HEK293 (cell line): ENCODE data around the gene COPE.

Experiments used
- CTCF ChIA-PET: fragments of 350-600 bp; formaldehyde crosslinking; extraction: SDS; loops from one replicate; lab custom pipeline; 2021; ENCODE audit warnings: antibody characterized with exemption; lab: Yijun Ruan, JAX
- POLR2A ChIA-PET: fragments of 300-600 bp; formaldehyde crosslinking; extraction: SDS; loops from one replicate; lab custom pipeline; 2020; ENCODE audit warnings: antibody characterized with exemption, inconsistent platforms; lab: Yijun Ruan, JAX
- H3K27ac ChIP-seq: fragments of 200-500 bp; sonication (Bioruptor generic); 2 replicates; pipeline ENCODE4 v1.5.1; 2014; ENCODE audit warnings: low read depth, low read length, control low read depth, inconsistent platforms; ENCODE audit errors: extremely low read depth
- H3K36me3 ChIP-seq, 2 experiments: fragments of 200-500 bp in 1 of 2; sonication (Bioruptor generic) in 1 of 2; 1 replicate in 1 of 2; 2 replicates in 1 of 2; pipeline ENCODE4 v1.5.1; 2014 to 2017; ENCODE audit warnings: inconsistent platforms in 2 of 2, low read length in 2 of 2; ENCODE audit not compliant: control insufficient read depth in 2 of 2, insufficient read depth in 1 of 2
- H3K4me1 ChIP-seq: fragments of 200-500 bp; sonication (Bioruptor generic); 2 replicates; pipeline ENCODE4 v1.5.1; 2014; ENCODE audit warnings: mild to moderate bottlenecking, low read length, inconsistent platforms; ENCODE audit not compliant: control insufficient read depth, insufficient read depth
- H3K4me3 ChIP-seq: 2 replicates; pipeline ENCODE4 v1.5.1; 2011; ENCODE audit warnings: low read depth, mild to moderate bottlenecking, control low read depth, low read length, moderate library complexity
- H3K9me3 ChIP-seq: fragments of 200-500 bp; sonication (Bioruptor generic); 2 replicates; pipeline ENCODE4 v1.5.1; 2014; ENCODE audit warnings: low read depth, low read length, inconsistent platforms; ENCODE audit not compliant: control insufficient read depth, insufficient read depth
- INSM2 ChIP-seq: fragments of 450-650 bp; formaldehyde crosslinking; IDR thresholded peaks from 2 replicates; pipeline ENCODE4 v1.5.1; 2016; ENCODE audit warnings: missing biosample characterization, missing genetic modification characterization
- KLF10 ChIP-seq: fragments of 450-650 bp; IDR thresholded peaks from 2 replicates; pipeline ENCODE4 v1.5.1; 2018; ENCODE audit warnings: missing biosample characterization, mild to moderate bottlenecking, missing genetic modification characterization
- PATZ1 ChIP-seq: fragments of 450-650 bp; formaldehyde crosslinking; IDR thresholded peaks from 2 replicates; pipeline ENCODE4 v1.5.1; 2016; ENCODE audit warnings: missing biosample characterization, missing genetic modification characterization
- SETDB1 ChIP-seq: IDR thresholded peaks from one replicate; pipeline ENCODE4 v1.6.1; 2017; ENCODE audit warnings: mild to moderate bottlenecking, low read length, moderate library complexity, mixed read lengths; ENCODE audit not compliant: insufficient read length
- ZBTB20 ChIP-seq: fragments of 450-650 bp; formaldehyde crosslinking; IDR thresholded peaks from 2 replicates; pipeline ENCODE4 v1.5.1; 2016; ENCODE audit warnings: missing biosample characterization, missing genetic modification characterization
- ZFHX2 ChIP-seq: fragments of 450-650 bp; formaldehyde crosslinking; conservative IDR thresholded peaks from 2 replicates; pipeline ENCODE4 v1.5.1; 2016; ENCODE audit warnings: missing biosample characterization, missing genetic modification characterization
- ZNF140 ChIP-seq: fragments of 450-650 bp; formaldehyde crosslinking; IDR thresholded peaks from 2 replicates; pipeline ENCODE4 v1.5.1; 2016; ENCODE audit warnings: missing biosample characterization, missing genetic modification characterization
- ZNF202 ChIP-seq: fragments of 450-650 bp; formaldehyde crosslinking; IDR thresholded peaks from 2 replicates; pipeline ENCODE4 v1.5.1; 2016; ENCODE audit warnings: missing biosample characterization, missing genetic modification characterization, borderline replicate concordance
- ZNF280D ChIP-seq: fragments of 450-650 bp; formaldehyde crosslinking; IDR thresholded peaks from 2 replicates; pipeline ENCODE4 v1.5.1; 2016; ENCODE audit warnings: missing biosample characterization, missing genetic modification characterization
- ZNF362 ChIP-seq: fragments of 450-650 bp; formaldehyde crosslinking; IDR thresholded peaks from 2 replicates; pipeline ENCODE4 v1.5.1; 2016; ENCODE audit warnings: missing biosample characterization, missing genetic modification characterization
- ZNF548 ChIP-seq: fragments of 450-650 bp; formaldehyde crosslinking; IDR thresholded peaks from 2 replicates; pipeline ENCODE4 v1.5.1; 2016; ENCODE audit warnings: missing biosample characterization, missing genetic modification characterization
- ZNF561 ChIP-seq: fragments of 450-650 bp; IDR thresholded peaks from 2 replicates; pipeline ENCODE4 v1.5.1; 2018; ENCODE audit warnings: missing biosample characterization, missing genetic modification characterization, borderline replicate concordance
- ZNF623 ChIP-seq: fragments of 450-650 bp; formaldehyde crosslinking; IDR thresholded peaks from 2 replicates; pipeline ENCODE4 v1.5.1; 2016; ENCODE audit warnings: missing biosample characterization, missing genetic modification characterization
- ZNF76 ChIP-seq: fragments of 450-650 bp; formaldehyde crosslinking; IDR thresholded peaks from 2 replicates; pipeline ENCODE4; 2016; ENCODE audit warnings: low read depth, missing biosample characterization, missing genetic modification characterization, borderline replicate concordance
- ZNF776 ChIP-seq: fragments of 450-650 bp; formaldehyde crosslinking; IDR thresholded peaks from 2 replicates; pipeline ENCODE4 v1.5.0; 2017; ENCODE audit warnings: missing biosample characterization, missing genetic modification characterization, borderline replicate concordance
- TF ChIP-seq, protein P1 (sequence below): fragments of 450-650 bp; formaldehyde crosslinking; IDR thresholded peaks from 2 replicates; pipeline ENCODE4 v1.5.1; 2016; ENCODE audit warnings: missing biosample characterization, missing genetic modification characterization
- TF ChIP-seq, protein P2 (sequence below): fragments of 450-650 bp; formaldehyde crosslinking; IDR thresholded peaks from 2 replicates; pipeline ENCODE4 v1.5.1; 2017; ENCODE audit warnings: missing biosample characterization, missing genetic modification characterization
- TF ChIP-seq, protein P3 (sequence below): fragments of 450-650 bp; formaldehyde crosslinking; IDR thresholded peaks from 2 replicates; pipeline ENCODE4 v1.5.1; 2016; ENCODE audit warnings: missing biosample characterization, missing genetic modification characterization
- TF ChIP-seq, protein P4 (sequence below): fragments of 450-650 bp; formaldehyde crosslinking; IDR thresholded peaks from 2 replicates; pipeline ENCODE4 v1.5.1; 2016; ENCODE audit warnings: missing biosample characterization, missing genetic modification characterization

Gene COPE

DNA sequence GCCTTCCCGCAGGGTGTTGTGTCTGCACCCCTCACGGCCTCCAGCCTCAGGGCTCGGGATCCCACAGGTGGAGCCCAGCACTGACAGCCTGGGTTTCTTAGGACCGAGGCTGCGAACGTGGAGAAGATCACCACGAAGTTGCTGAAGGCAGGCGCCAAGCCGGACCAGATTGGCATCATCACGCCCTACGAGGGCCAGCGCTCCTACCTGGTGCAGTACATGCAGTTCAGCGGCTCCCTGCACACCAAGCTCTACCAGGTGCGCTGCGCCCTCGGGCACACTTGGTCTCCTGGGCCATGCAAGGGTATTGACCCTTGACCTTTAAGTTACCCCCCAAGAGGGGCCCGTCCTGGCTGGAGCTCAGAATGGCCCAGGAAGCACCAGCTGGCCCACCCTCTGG lies 58.5 kb downstream of the COPE start (continued):
- TF ChIP-seq, protein P1, sequence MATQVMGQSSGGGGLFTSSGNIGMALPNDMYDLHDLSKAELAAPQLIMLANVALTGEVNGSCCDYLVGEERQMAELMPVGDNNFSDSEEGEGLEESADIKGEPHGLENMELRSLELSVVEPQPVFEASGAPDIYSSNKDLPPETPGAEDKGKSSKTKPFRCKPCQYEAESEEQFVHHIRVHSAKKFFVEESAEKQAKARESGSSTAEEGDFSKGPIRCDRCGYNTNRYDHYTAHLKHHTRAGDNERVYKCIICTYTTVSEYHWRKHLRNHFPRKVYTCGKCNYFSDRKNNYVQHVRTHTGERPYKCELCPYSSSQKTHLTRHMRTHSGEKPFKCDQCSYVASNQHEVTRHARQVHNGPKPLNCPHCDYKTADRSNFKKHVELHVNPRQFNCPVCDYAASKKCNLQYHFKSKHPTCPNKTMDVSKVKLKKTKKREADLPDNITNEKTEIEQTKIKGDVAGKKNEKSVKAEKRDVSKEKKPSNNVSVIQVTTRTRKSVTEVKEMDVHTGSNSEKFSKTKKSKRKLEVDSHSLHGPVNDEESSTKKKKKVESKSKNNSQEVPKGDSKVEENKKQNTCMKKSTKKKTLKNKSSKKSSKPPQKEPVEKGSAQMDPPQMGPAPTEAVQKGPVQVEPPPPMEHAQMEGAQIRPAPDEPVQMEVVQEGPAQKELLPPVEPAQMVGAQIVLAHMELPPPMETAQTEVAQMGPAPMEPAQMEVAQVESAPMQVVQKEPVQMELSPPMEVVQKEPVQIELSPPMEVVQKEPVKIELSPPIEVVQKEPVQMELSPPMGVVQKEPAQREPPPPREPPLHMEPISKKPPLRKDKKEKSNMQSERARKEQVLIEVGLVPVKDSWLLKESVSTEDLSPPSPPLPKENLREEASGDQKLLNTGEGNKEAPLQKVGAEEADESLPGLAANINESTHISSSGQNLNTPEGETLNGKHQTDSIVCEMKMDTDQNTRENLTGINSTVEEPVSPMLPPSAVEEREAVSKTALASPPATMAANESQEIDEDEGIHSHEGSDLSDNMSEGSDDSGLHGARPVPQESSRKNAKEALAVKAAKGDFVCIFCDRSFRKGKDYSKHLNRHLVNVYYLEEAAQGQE (tag by site-specific recombination) = no peak
- no peak for TF ChIP-seq ZNF280D (tag by site-specific recombination)
- TF ChIP-seq ZBTB20 = no peak
- TF ChIP-seq ZNF140 = no peak
- TF ChIP-seq, protein P2, sequence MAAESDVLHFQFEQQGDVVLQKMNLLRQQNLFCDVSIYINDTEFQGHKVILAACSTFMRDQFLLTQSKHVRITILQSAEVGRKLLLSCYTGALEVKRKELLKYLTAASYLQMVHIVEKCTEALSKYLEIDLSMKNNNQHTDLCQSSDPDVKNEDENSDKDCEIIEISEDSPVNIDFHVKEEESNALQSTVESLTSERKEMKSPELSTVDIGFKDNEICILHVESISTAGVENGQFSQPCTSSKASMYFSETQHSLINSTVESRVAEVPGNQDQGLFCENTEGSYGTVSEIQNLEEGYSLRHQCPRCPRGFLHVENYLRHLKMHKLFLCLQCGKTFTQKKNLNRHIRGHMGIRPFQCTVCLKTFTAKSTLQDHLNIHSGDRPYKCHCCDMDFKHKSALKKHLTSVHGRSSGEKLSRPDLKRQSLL (tag by site-specific recombination) = no peak
- no peak for TF ChIP-seq ZNF561
- TF ChIP-seq PATZ1 = no peak
- no peak for TF ChIP-seq ZNF202

DNA sequence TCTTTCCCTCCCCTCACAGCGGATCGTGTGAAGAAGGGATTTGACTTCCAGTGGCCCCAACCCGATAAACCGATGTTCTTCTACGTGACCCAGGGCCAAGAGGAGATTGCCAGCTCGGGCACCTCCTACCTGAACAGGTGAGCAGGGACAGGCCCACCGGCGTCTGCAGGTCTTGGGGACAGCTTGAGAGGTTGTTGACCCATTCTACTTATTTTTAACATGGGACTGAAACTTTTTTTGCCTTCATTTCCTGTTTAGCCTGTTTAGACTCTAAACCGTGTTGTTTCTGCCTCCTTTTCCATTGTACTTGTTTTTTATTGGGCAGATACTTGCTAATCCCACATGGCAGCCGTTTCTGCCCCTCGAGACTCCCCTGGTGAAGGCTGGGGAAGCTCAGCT lies 58.9 kb downstream of the COPE start:
- H3K9me3 ChIP-seq = no peaks in the 10 kb centered on the region
- H3K4me3 ChIP-seq = no peak overlapping the region
- POLR2A ChIA-PET = interaction anchor here (1.0 kb wide), 1 partner anchor 12 kb away, joined by 3 read pairs; no protein-coding TSS in a partner anchor
- CTCF ChIA-PET = no interaction called here
- H3K27ac ChIP-seq = no peak overlapping the region
- no peaks in the 10 kb centered on the region for H3K4me1 ChIP-seq
- H3K36me3 ChIP-seq = peaks cover 32 to 100% of the 10 kb centered on the region in 2 experiments
- TF ChIP-seq ZNF76 (tag by site-specific recombination) (no peak), ZNF623 (tag by site-specific recombination) (no peak), ZFHX2 (tag by site-specific recombination) (no peak), ZNF362 (tag by site-specific recombination) (no peak), SETDB1 (no peak), INSM2 (no peak), KLF10 (tag by site-specific recombination) (no peak), ZNF776 (tag by site-specific recombination) (no peak), ZNF548 (no peak)
- TF ChIP-seq, protein P3, sequence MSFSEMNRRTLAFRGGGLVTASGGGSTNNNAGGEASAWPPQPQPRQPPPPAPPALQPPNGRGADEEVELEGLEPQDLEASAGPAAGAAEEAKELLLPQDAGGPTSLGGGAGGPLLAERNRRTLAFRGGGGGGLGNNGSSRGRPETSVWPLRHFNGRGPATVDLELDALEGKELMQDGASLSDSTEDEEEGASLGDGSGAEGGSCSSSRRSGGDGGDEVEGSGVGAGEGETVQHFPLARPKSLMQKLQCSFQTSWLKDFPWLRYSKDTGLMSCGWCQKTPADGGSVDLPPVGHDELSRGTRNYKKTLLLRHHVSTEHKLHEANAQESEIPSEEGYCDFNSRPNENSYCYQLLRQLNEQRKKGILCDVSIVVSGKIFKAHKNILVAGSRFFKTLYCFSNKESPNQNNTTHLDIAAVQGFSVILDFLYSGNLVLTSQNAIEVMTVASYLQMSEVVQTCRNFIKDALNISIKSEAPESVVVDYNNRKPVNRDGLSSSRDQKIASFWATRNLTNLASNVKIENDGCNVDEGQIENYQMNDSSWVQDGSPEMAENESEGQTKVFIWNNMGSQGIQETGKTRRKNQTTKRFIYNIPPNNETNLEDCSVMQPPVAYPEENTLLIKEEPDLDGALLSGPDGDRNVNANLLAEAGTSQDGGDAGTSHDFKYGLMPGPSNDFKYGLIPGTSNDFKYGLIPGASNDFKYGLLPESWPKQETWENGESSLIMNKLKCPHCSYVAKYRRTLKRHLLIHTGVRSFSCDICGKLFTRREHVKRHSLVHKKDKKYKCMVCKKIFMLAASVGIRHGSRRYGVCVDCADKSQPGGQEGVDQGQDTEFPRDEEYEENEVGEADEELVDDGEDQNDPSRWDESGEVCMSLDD (tag by site-specific recombination) = no peak
- TF ChIP-seq, protein P4, sequence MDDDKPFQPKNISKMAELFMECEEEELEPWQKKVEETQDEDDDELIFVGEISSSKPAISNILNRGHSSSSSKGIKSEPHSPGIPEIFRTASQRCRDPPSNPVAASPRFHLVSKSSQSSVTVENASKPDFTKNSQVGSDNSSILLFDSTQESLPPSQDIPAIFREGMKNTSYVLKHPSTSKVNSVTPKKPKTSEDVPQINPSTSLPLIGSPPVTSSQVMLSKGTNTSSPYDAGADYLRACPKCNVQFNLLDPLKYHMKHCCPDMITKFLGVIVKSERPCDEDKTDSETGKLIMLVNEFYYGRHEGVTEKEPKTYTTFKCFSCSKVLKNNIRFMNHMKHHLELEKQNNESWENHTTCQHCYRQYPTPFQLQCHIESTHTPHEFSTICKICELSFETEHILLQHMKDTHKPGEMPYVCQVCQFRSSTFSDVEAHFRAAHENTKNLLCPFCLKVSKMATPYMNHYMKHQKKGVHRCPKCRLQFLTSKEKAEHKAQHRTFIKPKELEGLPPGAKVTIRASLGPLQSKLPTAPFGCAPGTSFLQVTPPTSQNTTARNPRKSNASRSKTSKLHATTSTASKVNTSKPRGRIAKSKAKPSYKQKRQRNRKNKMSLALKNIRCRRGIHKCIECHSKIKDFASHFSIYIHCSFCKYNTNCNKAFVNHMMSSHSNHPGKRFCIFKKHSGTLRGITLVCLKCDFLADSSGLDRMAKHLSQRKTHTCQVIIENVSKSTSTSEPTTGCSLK (tag by site-specific recombination) = no peak
